ENCODE data around the gene TSPAN19.

DNA sequence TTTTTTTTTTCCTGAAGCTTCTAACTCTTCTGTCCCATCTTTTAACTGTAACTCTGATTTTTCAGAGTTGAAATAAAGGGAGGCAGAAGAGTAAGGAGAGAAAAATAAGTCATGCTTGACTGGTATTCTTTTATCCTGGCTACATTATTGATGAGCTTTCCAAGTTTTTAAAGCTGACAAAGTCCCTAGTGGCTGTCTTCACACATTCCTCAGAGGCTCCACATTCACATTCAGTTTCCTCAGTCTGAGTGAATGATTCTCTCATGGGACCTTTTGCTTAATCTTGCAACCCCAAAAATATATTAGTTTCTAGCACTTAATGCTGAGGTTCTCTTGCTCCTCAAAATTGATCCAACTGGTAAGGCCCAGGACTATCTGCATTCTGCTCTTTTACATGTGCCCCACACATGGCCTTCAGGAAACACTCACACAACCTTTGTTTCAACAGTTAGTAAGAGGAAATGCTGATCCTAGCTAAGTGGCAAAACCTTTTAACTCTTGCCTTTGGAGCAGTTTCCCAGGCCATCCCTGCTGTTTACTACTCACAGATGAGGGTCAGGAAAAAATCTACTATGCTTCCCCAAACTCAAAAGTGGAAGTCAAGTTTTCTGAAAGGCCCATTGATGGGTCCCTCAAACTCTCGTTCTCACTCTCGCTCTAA lies 61.8 kb downstream of the TSPAN19 start:
- no peak for TF ChIP-seq POLR2AphosphoS5 (IDR thresholded peaks at IDR 0.05)
- TF ChIP-seq, protein P1, sequence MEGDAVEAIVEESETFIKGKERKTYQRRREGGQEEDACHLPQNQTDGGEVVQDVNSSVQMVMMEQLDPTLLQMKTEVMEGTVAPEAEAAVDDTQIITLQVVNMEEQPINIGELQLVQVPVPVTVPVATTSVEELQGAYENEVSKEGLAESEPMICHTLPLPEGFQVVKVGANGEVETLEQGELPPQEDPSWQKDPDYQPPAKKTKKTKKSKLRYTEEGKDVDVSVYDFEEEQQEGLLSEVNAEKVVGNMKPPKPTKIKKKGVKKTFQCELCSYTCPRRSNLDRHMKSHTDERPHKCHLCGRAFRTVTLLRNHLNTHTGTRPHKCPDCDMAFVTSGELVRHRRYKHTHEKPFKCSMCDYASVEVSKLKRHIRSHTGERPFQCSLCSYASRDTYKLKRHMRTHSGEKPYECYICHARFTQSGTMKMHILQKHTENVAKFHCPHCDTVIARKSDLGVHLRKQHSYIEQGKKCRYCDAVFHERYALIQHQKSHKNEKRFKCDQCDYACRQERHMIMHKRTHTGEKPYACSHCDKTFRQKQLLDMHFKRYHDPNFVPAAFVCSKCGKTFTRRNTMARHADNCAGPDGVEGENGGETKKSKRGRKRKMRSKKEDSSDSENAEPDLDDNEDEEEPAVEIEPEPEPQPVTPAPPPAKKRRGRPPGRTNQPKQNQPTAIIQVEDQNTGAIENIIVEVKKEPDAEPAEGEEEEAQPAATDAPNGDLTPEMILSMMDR (IDR thresholded peaks at IDR 0.05) = no peak
- no peak for TF ChIP-seq POLR2A (IDR thresholded peaks at IDR 0.05)

Measured in breast epithelium (tissue), 3 donors.